AG10803 (cell line): ENCODE measurements around the gene TRIM8.
A peak's percentile ranks its signal among the peaks of the same experiment; 100 is the strongest.
"Not testable (repeated sequence)": the region's sequence is repeated elsewhere in the genome, so short reads cannot be mapped to it uniquely, and the experiment has no call there.

Experiments
- DNase-seq: peaks from one replicate; pipeline ENCODE4 v3.0.0; 2010; ENCODE audit warnings: low read depth
- H3K4me3 ChIP-seq: 2 replicates; pipeline ENCODE4 v1.5.1; 2011; ENCODE audit warnings: mild to moderate bottlenecking, low read length, control low read depth
- TF ChIP-seq, protein P1 (sequence below): conservative IDR thresholded peaks from 2 replicates; pipeline ENCODE4 v1.5.1; 2011; ENCODE audit warnings: mild to moderate bottlenecking, low read length, control low read depth, inconsistent platforms

The TRIM8 gene

DNA sequence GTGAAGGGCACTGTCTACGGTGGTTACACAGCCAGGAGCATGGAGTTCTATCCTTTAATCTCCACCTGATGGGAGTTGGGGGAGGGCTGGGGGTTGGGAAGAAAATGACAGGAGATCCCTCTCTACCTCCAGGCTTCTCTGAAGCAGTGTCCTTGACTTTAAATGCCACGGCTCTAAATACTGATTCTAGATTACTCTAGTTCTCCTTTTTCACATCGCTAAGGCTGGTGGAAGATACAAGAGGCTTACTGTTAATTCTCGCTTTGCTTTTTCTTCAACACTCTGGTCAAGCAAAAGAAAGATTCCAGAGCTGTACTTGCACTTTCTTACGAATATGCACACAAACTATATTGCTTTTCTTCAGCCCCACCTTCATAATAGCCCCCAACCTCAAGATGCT, 39.5 kb downstream of the TRIM8 start:
- TF ChIP-seq, protein P1, sequence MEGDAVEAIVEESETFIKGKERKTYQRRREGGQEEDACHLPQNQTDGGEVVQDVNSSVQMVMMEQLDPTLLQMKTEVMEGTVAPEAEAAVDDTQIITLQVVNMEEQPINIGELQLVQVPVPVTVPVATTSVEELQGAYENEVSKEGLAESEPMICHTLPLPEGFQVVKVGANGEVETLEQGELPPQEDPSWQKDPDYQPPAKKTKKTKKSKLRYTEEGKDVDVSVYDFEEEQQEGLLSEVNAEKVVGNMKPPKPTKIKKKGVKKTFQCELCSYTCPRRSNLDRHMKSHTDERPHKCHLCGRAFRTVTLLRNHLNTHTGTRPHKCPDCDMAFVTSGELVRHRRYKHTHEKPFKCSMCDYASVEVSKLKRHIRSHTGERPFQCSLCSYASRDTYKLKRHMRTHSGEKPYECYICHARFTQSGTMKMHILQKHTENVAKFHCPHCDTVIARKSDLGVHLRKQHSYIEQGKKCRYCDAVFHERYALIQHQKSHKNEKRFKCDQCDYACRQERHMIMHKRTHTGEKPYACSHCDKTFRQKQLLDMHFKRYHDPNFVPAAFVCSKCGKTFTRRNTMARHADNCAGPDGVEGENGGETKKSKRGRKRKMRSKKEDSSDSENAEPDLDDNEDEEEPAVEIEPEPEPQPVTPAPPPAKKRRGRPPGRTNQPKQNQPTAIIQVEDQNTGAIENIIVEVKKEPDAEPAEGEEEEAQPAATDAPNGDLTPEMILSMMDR: no peak
- H3K4me3 ChIP-seq: no peak overlapping the region
- no peak for DNase-seq

DNA sequence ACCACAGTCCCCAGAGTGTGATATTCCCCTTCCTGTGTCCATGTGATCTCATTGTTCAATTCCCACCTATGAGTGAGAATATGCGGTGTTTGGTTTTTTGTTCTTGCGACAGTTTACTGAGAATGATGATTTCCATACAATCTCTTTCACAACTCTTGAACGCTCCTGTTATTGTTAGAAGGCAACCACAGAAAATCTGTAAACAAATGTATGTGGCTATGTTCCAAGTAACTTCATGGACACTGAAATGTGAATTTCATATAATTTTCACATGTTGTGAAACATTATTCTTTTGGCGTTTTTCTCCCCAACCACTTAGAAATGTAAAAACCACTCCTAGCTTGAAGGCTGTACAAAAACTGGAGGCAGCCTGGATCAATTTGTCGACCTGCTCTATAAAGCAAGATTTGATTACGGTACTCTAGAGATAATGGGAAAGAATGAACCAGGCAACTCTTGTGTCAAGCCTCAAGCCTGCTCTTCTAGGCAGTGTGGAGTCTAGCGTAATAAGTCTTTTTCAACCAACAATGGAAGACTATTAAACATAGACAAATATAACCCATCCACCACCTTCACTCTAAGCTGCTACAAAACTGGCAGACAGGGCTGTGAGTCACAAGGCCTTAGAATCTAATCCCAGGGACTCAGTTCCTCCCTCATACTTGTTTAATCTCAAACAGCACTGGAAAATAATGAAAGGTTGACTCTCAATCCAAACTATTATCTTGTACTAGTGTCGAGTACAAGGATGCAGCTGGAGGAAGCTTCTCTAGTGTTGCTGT, 47.2 kb downstream of the TRIM8 start:
- TF ChIP-seq, protein P1: no peak
- DNase-seq: peak; percentile 81
- H3K4me3 ChIP-seq: no peak overlapping the region

DNA sequence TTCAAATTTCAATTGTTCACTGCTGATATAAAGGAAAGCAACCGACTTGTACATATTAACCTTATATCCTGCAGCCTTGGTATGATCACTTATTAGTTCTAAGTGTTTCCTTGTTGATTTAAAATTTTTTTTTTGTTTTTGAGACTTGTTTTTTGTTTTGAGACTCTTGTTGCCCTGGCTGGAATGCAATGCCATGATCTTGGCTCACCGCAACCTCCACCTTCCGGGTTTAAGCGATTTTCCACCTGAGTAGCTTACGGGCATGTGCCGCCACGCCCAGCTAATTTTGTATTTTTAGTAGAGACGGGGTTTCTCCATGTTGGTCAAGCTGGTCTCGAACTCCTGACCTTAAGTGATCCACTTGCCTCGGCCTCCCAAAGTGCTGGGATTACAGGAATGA, 51.1 kb downstream of the TRIM8 start:
- not testable (repeated sequence) for H3K4me3 ChIP-seq, DNase-seq

DNA sequence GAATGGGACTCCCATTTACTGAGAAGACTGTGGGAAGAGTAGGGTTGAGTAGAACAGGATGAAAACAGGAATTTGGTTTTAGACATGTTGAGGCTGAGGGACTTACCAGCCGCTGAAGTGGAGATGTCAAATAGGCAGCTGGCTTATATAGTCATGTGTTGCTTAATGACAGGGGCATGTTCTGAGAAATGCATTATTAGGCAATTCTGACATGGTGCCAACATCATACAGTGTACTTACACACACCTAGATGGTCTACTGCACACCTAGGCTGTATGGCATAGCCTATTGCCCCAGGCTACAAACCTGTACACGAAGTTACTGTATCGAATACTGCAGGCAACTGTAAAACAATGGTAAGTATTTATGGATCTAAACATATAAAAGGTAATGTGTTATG, 52.5 kb downstream of the TRIM8 start:
- TF ChIP-seq, protein P1: no peak
- no peak overlapping the region for H3K4me3 ChIP-seq
- no peak for DNase-seq

DNA sequence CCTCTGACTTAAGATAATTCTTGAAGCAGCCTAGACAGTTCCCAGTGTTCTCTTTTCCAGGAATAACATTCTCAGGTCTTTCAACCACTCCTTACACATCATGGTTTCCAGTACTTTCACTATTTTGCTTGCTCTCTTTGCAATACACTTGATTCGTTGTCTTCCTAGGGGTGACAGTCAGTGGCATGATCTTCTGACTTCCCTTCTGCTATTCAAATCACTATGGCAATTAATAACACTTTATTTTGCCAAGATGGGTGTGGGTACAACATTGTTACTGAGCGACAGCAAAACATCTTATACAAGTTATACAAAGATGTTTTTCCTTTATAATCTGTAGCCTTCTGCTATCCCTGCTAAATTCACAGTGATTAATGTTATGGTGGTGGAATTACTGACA, 54.6 kb downstream of the TRIM8 start:
- H3K4me3 ChIP-seq: no peak overlapping the region
- DNase-seq: no peak
- TF ChIP-seq, protein P1: no peak

DNA sequence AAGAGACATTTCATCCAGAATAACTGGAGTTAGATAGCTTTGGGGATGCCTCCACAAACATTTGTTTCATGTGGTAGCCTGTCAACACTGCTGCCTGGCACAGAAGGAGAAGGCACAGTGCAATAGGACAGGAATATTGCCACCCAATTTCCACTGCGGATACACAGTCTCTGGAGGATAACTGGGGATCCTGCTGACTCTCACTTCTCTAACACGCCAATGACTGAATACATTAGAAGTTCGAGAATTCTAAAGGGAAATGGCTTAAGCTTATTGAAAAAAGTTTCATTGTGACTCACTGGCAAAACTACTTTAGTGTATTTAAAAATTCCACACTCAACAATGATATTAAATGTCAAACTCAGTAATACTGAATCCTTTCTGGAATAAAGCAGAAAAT, 57.0 kb downstream of the TRIM8 start:
- TF ChIP-seq, protein P1: no peak
- no peak for DNase-seq

DNA sequence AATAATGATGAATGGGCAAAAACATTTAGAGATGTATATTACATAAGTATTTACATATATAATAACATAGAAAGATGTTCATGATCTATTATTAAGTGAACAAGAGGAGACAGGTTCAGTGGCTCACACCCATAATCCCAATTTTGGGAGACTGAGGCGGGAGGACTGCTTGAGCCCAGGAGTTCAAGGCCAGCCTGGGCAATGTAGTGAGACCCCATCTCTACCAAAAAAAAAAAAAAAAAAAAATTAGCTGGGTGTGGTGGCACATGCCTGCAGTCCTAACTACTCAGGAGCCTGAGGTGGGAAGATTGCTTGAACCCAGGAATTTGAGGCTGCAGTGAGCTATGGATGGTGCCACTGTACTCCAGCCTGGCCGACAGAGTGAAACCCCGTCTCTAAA, 57.5 kb downstream of the TRIM8 start:
- TF ChIP-seq, protein P1: no peak
- DNase-seq: no peak
- H3K4me3 ChIP-seq: no peak overlapping the region

More for the DNA sequence above, 57.0 kb downstream of the TRIM8 start:
- no peak overlapping the region for H3K4me3 ChIP-seq
